ENCODE results near the gene SSR3. TPM values are rescaled to one million over a fixed set of nuclear protein-coding genes. Genes with fewer than 3 reads are reported as not detected.
A peak's percentile ranks its signal among the peaks of the same experiment; 100 is the strongest.

SSR3 gene
- total RNA-seq, 1 donor from 2014 or later, result 75.9 TPM

DNA sequence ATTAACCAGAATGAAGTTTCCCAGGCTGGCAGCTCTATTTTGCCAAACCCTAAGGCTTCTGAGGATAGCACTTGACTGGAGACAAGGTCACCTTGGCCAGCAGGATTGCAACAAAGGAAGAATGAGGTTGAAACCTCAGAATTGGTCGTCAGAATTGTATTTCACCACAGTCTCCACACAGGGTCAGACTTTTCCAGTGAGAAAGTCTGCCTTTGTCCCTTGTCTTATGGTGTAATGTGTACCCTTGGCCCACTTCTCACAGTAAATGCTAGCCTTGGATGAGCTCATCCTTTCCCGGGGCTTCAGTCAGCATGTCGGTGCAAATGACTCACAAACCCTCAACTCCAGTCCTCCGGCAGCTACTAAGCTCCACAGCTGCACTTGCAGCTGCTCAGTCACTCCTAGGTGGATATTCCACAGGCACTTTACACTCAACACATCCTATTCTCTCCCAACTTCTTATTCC, 19.7 kb downstream of the SSR3 start:
- peak; percentile 77 for ATAC-seq

DNA sequence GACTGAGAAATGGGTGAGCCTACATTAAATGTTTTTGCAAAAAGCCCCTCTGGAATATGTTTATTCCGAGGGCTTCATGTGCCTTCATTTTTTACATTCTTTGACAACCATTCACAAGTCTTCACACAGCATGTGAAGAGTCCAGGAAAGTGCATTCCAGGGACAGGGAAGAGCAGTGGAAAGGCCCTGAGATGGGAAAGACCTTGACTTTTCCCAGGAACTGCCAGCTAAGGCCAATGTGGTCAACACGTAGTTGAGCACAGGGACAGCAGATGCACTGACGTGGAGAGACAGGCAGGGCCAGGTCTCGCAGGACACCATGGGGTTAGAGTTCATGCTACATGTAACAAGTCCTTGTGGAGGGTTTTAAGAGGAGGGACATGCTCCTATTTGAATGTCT, 21.7 kb downstream of the SSR3 start:
- ATAC-seq, result no peak

DNA sequence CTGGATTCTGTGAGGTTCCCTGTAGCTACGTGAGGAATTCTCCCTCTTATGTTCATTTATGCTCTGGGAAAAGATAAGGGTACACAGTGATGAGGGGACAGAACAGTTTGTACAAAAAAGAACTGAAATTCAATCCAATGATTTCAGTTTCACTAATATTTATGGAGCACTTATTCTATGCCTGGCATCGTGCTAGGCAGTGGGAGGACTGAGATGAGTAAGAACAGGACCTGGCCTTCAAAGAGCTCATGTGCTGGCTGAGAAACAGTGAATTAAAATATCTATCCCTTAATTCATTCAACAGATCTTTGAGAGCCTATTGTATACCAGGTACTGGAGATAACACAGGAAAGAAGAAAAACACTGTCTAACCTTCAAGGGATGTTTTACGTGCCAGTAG, 22.2 kb downstream of the SSR3 start:
- ATAC-seq, result no peak

DNA sequence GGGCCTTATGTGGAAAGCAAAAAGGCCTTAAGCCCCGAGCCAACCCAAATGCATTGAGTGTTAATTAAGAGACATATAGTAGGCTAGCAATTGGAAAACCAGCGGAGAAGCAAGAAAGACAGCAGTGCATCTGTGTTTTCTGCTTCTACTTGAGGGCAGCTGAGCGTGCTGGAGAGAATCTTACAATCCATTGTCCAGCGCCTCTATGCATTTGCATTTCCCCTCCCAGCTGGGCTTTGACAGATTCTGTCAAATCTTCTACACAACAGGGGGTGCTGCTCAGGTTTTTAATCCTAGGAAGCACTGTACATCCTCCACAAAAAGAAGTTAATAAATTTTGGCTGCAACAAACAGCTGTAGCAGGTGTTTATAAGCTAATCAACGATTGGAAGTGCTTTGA, 23.9 kb downstream of the SSR3 start:
- no peak for ATAC-seq

- ATAC-seq, result no peak
Measured at GRCh38 chr3:156527060-156527459, 27.9 kb downstream of the SSR3 start.

DNA sequence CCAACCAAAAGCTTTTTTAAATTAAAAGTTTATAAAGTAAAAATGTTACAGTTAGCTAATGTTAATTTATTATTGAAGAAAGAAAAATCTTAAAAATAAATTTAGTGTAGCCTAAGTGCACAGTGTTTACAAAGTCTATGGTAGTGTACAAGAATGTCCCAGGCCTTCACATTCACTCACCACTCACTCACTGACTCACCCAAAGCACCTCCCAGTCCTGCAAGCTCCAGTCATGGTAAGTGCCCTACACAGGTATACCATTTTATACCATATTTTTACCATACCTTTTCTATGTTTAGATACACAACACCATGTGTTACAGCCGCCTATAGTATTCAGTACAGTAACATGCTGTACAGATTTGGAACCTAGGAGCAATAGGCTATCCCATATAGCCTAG, 29.1 kb downstream of the SSR3 start:
- no peak for ATAC-seq

DNA sequence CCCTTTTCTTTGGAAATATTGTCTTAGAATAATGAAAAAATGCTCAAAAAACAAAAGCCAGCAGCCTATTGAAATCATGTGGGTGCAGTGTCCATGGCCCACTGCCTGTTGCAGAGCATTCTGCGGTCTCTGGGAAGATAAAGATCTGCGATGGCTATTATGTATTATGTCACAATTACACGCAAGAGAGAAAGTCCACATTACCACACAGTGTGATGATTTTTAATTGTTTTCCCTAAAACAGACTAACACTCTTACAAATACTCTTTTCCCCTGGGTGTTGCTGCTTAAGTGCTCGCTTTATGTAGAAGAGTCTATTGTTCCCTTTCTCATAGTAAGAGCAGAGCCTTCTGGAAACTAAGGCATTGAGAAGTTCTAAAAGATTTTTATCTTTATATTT, 32.2 kb downstream of the SSR3 start:
- ATAC-seq, result no peak

- no peak for ATAC-seq
Measured at GRCh38 chr3:156519758-156520162, 35.2 kb downstream of the SSR3 start.

GRCh38 chr3:156518726-156519125, 36.2 kb downstream of the SSR3 start:
- ATAC-seq, result no peak

DNA sequence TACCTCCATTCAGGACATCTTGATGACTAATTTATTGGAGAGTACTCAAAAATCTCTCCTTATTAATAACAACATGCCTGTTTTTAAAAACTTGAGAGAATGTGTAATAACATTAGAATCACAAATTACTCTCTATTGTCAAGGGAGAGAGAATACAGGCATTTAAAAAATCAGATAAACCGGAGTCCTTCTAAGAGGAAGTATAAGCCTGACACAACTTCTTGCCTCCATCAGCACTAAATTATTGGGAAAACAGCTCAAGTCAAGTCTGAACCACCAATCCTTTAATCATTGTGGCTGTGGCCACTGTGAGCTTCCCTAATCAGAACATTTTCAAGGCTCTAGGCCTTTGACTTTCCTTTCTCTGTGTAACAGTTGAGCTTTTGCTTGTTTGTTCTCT, 38.0 kb downstream of the SSR3 start:
- ATAC-seq, result no peak

- no peak for ATAC-seq
Measured at GRCh38 chr3:156516284-156516683, 38.6 kb downstream of the SSR3 start.

DNA sequence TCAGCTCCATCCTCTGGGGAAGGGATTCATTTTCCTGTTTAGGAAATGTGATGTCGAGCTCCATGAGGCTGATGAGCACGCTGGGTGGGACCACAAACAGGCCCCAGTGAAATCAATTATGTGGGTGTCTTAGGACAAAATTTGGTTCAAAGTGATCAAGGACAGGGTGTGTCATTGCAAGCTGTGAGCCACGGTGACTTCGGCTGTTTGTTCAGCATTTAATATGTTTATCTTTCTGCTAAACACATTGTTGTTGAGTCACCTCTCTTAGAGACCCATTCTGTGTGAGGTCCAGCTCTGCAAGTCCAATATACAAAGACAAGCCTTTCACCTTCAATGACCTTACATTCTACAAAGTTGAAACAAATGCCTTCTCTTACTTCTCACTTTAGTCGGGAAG, 41.3 kb downstream of the SSR3 start:
- no peak for ATAC-seq

DNA sequence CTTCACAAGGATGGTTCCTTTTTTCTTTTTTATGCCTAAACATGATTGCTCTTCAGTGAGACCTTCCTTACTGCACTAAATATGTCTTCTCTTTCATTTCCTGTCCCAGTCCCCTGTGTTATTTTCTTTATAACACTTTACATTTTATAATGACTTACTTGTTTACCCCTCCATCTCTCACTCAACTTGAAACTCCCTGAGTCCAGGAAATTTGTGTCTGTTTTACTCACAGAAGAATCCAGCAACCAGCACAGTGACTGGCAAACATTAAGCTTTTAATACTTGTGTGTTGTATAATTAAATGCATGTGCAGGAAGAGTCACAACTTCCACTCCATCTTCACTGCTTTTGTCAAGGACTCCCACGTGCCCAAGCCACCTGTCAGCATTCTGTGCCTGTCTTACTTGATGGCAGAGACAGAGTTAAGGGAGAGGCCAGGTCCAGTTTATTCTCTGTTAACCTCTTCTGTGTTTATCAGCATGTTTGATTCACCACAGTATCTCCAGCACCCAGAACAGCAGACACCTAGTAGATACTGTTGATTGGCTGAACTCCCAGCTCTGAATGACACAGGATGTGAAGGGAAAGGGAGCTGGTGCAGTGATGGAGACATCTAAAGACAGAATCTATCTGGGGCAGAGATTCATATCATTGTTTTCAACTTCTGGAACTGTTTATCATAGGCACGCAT, 42.8 kb downstream of the SSR3 start:
- no peak for ATAC-seq

DNA sequence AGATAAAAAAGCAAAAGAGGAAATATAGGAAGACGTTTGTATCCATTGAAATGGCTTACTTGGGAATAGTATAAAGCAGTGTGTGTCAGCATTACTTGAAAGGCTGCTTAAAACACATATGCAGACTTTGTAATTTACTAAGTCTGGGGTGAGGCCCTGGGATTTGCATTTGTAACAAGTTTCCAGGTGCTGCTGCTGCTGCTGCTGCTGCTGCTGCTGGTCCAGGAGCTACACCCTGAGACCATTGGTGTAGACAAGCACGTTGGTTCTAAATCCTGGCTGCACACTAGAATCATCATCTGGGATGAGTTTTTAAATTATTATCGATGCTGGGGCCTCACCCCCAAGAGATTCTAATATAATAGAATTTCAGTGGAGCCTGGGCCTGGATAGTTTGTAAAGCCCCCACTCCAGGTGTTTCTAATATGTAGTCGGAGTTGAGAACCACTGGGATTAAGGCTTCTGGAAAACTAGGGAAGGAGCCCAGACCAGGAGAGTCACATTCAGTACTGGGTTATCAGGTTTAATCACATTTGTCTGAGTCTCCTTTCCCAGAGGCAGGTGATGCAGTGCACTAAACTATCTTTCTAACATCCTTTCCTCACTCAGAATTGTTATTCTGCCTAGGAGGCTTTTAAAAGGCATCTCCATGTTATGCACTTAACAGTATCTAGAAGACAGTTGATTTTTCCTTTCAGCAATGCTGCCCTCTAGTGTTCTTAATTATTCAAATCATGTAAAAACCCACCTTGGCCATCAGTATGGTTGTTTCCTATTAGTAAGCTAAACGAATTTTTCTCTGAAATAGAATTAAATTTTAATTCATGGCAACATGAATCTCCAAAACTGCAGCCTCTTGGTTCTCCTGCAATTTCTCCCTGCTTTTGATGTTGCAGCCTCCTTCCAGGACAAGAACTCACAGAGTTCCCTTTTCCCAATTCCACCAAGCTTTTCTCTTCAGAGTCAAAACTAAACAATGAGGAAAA, 45.4 kb downstream of the SSR3 start:
- peak; percentile 62 for ATAC-seq

GRCh38 chr3:156507285-156507684, 47.6 kb downstream of the SSR3 start:
- no peak for ATAC-seq

- ATAC-seq, result no peak
Measured at GRCh38 chr3:156498307-156498706, 56.6 kb downstream of the SSR3 start.

- ATAC-seq, result no peak
Measured at GRCh38 chr3:156497326-156497725, 57.6 kb downstream of the SSR3 start.

DNA sequence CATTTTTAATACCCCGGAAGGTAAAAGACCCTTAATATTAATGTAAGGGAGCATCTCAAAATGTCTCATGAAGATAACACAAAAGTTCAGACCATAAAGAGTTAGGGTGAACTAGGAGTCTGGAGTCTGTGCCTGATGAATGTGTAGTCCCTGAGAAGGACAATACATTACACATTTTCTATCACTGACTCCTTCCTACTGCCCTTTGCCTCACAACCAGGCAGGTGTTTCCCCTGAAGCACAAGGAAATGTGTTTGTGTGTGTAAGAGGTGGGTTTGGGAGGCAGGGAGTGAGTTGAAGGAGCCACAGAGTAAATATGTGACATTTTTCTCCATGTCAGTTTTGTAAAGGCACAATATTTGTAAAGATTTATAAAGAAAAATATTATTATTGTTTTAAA, 59.1 kb downstream of the SSR3 start:
- ATAC-seq, result no peak

DNA sequence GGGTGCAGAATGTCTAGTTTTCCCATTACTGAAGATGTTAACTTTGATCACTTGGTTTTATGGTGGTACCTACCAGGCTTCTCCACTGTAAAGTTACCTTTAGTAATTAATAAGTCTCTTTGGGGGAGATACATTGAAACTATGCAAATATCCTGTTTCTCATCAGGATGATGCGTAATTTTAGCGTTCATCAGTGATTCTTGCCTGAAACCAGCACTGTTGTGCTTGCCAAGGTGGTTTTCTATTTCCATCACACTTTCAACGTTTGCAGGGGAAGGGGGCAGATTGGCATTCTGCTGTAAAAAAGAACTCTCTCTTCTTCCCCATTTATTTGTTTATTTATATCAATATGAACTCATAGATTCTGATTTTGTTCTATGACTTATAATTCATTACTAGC, 61.0 kb downstream of the SSR3 start:
- ATAC-seq, result no peak

DNA sequence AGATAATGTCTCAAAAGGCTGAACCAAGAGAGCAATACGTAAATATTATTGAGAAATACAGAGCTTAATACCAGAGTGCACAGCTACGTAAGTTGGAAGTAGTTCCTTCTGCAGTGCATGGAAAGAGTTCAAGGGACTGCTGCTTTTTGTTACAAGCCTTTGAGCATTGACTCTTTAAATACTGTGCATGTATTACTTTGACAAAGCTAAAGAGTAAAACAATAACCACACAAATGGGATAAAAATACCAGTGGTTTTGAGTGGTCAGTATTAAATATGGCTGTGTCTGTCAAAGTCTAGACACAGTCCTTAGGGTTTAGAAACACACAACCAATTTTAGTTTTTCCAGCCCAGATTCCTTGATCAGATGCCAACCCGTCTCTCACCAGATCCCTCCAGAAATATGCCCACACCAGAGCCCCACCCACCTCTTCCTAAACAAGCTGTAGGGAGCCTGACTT, 62.1 kb downstream of the SSR3 start:
- no peak for ATAC-seq

GRCh38 chr3:156491192-156491591, 63.7 kb downstream of the SSR3 start:
- ATAC-seq, result no peak
